Testis (tissue), 2 donors: ENCODE results near the gene ST3GAL6.
A peak's percentile ranks its signal among the peaks of the same experiment; 100 is the strongest.

Experiments used
- CTCF ChIP-seq, 3 experiments: fragments of 450-650 bp in 2 of 3; fragments of 200-600 bp in 1 of 3; sonication (generic) in 1 of 3; IDR thresholded peaks; one replicate each; pipeline ENCODE4 v1.5.1; 2016 to 2019; ENCODE audit warnings: antibody characterized with exemption in 3 of 3, mild to moderate bottlenecking in 2 of 3, moderate library complexity in 1 of 3
- POLR2A ChIP-seq: fragments of 450-650 bp; IDR thresholded peaks from one replicate; pipeline ENCODE4 v1.6.1; 2017; ENCODE audit warnings: antibody characterized with exemption, mild to moderate bottlenecking, moderate library complexity

- TF ChIP-seq CTCF (IDR thresholded peaks at IDR 0.05) (peak; percentile 56 to 87 (median 83)), POLR2A (no peak)
Observed at GRCh38 chr3:98817547-98818041, 54.5 kb downstream of the ST3GAL6 start.
